Stimulated activated CD8-positive, alpha-beta memory T cell treated with anti-CD3 and anti-CD28 coated beads, Interleukin-7, amount 100 ng/mL, for 48 hours (primary cell): ENCODE data around the gene TMED10.
"Not testable (repeated sequence)": the region's sequence is repeated elsewhere in the genome, so short reads cannot be mapped to it uniquely, and the experiment has no call there.

Experiments
- DNase-seq, 2 donors: peaks; one replicate each; pipeline ENCODE4 v3.0.0-alpha.2; 2020; ENCODE audit warnings: low read depth in 1 of 2; ENCODE audit errors: extremely low read depth in 1 of 2

The TMED10 gene

DNA sequence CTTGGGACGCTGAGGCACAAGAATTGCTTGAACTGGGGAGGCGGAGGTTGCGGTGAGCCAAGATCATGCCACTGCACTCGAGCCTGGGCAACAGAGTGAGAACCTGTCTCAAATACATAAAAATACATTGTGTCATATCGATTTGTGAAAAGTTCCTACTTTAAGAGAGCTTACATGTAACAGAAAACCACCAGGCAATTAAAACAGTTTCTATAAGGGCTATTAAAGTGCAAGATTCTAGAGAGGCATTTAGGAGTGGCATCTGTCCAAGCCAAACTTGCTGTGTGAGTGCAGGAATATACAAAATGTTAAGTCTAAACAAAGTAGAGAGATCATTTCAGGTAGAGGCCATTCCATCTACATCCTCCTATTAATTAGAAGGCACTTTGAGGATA lies 47.8 kb downstream of the TMED10 start:
- no peak for DNase-seq

DNA sequence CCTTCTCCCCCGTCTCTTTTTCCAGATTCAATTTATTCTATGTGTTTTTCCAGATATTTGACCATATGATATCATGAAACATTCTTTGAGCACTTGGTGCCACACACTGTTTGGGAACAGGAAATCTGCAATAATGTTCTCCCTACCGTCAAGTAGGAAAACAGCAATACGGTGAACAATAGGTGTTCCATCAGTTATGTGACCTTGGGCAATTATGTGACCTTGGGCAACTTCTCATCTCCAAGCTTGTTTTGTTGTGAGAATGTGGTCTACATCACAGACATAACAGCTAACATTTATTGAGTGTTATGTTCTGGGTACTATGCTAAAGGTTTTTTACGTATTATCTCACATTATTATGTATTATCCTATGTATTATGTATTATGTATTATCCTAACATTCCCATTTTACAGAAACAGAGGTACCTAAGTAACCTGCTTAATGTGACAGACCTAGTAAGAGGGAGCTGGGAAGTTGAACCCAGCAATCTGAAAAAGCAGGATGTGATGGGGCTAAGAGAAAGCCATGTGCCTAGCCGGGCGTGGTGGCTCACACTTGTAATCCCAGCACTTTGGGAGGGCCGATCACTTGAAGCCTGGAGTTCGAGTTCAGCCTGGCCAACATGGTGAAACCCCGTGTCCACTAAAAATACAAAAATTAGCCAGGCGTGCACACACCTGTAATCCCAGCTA lies 48.4 kb downstream of the TMED10 start:
- DNase-seq: no peak

DNA sequence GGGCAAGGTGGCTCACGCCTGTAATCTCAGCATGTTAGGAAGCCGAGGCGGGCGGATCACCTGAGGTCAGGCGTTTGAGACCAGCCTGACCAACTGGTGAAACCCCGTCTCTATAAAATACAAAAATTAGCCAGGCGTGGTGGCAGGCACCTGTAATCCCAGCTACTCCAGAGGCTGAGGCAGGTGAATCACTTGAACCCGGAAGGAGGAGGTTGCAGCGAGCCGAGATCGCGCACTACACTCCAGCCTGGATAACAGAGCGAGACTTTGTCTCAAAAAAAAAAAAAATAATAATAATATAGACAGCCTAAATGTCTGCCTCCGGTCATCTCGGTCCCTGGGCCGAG lies 49.0 kb downstream of the TMED10 start:
- not testable (repeated sequence) for DNase-seq

DNA sequence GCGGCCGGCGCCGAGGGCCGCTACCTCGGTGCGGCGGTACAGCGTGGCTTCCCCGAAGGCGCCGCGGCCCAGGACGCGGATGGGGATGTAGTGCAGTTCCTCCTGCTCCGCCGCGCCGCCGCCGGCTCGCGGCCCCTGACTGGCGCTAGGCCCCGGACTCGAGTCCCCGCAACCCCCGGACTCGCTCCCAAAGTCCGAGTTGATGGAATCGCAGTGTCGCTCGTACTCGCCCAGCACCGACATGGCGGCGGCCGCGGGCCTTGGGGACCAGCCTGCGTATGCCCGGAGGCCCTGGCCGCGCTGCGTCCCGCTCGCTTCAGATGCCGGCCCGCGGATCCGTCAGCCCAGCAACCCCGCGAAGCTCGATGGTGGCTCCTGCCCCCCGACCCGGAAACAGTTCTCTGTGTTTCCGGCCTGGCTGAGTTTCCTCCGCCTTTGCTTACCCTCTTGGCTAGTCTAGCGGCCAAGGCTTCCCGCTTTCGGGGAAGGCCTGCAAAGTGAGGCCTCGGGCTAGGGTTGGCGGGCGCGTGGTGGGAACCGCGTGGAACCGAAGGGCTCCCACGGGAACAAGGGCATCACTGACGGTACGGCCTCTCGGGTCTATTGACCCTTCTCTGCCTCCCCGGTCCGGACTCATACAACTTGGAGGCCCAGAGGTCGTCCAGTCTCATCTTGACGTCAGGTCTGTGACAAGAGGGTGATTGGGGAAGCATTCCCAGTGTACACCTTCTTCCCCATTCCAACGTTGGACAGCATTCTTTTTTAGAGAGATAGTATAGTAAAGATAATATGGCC lies 49.5 kb downstream of the TMED10 start, which contains the start of gene NEK9:
Gene NEK9 (minus strand): TSS at position 370 of the 795 bp plus-strand sequence. CDS start 127 bp downstream, at position 243.
- peak; percentile 71 to 84 for DNase-seq

DNA sequence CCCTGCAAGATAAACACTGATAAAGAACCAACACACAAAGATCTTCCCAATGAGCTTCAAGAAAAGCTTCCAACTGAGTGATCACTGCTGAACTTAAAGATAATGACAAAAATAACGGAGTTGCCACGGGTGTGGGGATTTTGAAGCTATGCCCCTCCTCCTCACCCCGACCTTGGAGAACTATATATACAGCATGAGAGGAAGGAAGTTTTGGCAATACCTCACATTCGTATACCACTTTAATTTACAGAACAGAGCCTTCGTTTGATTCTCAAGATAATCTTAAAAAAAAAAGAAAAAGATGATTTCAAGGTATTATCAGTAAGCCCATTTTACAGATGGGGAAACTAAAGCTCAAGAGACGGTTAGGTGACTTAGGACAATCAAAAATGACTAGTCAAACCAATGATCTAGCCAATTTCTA lies 50.3 kb downstream of the TMED10 start:
- no peak for DNase-seq

DNA sequence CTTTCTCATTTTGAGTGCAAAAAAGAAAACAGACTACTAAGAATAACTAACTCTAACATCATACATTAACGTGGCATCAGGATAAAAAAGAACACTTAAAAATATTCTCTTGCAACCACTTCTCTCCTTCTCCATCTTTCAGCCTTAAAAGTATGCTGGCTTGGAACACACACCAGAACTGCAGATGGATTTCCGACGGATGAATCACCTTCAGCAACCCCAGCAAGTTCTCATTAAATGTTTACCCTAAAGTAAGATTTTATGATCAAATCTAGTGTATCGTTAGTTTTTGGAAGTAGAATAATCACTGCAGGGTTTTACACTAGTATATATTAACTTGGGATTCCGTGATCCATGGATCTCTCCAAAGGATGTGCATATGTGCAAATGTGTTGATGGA lies 50.8 kb downstream of the TMED10 start:
- no peak for DNase-seq

DNA sequence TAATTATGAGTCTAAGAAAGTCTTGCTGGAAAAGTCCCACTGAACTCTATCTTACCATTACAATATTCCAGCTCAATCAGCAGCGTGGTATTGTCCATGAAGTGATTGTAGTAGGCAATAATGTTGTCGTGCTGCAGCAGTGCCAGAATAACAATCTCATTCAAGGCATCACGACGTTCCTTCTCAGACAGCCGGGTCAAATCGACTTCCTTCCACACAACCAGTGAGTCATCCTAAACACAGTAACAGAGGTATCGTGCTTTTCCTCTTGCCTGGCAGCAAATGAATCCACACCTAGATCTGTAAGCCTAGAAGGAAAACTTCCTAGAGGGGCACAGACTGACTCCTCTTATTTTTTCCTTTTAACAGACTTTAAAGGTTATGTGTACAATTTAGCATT lies 52.4 kb downstream of the TMED10 start:
- DNase-seq: peak in 1 of 2 donors; percentile 17

DNA sequence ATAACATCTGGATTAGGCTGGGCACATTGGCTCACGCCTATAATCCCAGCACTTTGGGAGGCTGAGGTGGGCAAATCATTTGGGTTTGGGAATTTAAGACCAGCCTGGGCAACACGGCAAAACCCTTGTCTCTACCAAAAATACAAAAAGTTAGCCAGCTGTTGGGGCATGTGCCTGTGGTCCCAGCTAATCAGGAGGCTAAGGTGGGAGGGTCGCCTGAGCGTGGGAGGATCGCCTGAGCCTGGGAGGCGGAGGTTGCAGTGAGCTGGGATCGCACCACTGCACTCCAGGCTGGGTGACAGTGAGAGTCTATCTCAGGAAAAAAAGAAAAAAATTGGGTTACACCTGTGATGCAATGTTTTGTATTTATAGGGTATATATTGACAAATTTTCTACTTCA lies 54.9 kb downstream of the TMED10 start:
- DNase-seq: no peak

DNA sequence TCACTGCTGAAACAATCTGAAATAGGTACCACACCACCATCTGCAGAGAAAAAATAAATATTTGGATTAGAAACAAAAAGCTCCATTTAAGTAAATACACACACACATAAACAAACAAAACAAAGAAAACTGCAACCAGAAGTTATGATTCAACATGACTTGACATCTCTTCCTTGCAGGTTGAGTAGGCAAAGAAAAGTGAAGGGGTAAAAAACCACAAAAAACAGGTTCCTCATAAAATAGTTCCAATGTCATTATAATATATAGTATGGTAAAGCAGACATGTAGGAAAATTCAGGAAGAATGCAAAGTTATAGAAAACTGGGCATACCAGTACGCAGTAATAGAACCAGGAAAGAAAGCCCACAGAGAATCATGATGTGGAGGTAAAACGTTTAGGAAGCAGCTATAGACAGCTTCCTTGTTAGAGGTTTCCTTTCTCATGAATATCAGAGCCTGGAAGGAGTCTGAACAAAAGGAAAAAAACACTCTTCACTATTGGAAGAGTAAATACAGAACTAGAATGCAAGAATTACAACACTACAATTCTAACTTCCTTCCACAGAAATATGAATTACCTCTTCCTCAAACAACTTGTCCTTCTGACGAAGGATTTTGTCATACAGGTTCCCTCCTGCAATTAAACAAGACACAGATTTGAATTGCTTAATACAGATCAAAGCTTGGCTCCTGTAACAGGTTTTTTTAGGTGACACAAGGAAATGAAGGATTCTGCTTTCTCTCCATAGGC lies 55.7 kb downstream of the TMED10 start:
- DNase-seq: no peak

DNA sequence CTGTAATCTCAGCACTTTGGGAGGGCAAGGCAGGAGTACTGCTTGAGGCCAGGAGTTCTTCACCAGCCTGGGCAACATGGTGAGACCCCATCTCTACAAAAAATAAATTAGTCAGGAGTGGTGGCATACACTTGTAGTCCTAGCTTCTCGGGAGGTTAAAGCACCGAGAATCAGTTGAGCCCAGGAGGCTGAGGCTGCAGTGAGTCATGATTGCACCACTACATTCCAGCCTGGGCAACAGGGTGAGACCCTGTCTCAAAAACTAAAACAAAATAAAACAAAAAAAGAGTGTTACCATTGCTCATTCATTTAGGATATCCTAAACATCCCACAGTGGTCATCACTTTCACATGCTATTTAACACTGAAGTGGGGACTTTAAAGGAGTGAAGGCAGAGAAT lies 57.4 kb downstream of the TMED10 start:
- DNase-seq: no peak

DNA sequence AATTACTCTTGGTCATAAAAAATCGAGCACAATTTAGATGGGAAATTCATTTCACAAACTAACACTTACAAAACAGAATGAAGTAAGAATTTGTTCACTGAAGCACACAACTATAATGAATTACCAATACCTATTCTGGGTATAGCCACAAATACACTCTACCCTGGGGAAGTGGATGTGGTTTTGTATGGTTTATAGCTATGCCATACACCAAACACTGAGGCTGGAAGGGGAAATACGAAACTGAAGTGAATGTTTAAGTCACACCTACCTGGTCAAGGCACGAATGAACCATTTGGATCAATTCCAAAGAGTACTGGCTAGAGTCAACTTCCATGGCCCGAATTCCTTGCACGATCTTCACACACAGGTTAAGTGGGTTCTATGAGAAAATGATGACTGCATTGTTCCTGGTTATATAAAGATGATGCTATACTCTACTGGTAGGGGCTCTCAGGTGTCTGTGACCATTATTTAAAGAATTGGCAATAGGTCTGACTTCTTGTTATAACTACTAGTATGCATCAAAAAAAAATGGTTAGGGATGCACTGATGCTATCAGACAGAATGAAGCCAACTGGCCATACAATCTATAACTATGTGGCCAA lies 62.4 kb downstream of the TMED10 start:
- no peak for DNase-seq

DNA sequence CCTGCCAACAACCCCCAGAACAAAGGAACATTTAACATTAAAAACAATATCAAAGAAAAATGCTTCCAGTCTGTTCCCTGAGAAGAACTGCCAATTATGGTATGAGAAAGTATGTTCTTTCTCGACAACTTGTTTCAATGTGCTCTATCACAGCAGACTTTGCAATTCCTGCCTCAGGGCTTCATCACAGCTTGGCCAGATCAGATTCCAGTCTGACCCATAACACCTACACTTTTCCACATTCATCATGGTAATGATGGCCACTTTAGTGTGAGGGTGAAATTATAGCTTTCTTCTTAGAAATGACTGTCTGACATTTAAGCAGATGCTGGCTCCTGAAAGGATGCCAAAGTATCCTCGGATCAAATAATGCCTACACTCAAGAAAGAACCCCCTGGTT lies 66.5 kb downstream of the TMED10 start:
- no peak for DNase-seq

DNA sequence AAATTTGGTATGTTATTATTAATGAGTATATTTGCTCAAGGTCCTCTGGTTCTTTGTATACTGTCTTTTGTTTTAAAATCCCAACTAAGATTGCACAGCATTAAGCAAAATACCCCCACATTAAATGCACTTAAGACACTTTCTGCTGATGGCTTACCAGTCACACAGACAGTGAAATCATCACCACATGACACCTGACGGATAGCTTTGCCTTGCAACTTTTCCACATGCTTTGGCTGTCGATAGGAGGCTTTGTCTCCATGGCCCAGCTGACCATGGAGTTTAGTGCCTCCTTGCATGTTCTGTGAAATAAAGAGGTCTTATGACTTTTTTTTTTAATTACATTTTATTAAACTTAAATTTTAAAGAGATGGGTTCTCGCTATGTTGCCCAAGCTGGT lies 69.2 kb downstream of the TMED10 start:
- no peak for DNase-seq

DNA sequence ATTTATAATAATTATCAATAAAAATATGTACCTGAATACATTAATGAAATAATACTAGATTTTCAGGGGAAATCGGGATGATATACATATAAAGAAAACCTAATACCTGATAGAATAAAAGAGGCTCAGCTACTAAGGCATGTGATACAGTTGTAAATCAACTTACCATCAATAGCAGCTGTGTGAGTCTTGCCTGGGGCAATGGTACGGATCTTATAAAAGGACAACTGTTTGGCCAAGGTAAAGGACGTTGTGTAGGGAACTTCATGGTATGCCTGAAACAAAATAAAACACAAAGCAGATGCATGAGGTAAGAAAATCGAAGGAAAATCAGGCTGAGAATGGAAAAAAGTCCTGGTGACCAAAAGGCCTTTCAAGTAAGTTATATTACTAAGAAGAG lies 74.9 kb downstream of the TMED10 start:
- no peak for DNase-seq

DNA sequence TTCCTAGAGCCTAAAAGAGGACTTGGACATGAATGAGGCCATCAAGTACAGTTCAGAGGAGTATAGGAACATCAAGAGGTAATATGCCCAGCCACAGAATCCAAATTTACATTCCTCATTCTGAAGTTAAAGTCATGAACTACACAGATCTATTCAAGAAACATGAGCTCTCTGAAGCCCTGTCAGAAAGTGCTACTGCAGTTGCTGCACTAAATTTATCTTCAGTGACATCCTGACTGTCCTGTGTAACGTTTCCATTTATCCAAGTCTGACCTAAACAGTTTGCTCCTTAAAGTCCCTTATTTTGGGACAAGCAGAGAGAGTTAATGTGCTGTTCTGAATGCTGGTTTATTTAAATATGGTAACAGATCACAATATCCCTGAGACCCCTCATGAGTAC lies 77.7 kb downstream of the TMED10 start:
- DNase-seq: no peak

DNA sequence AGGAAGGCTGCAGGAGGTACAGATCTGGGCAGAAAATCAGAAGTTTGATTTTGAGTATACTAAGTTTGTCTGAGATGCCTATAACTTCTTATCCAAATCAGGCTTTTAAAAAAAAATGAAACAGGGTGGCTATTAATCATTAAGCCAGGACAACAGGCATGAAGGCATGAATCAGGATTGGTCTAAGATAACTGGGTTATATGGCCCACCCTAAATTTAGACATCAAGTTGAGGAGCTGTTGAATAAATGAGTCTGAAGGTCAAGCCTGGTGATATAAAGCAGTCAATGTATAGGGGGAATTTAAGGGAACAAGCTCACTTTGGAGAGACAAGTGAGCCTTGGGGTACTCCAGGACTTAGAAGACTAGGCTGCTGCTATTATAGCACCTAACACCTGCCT lies 78.2 kb downstream of the TMED10 start:
- no peak for DNase-seq

DNA sequence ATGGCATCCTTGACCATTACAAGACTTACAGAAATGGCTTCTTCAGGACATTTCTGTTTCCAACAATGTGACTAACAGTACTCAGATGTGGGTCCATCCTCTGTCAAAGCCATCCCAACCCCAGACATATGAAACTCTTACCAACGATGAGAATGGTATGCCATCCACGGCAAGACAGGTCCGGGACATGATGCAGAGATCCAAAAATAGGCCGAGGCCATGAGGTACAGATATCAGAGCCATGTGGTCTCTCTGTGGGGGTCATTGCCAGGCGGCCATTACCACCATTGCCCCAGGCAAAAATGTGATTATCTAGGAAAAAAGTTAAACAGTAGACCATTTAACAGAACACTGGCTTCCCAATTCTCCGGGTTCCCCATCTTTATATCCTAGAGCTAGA lies 79.5 kb downstream of the TMED10 start:
- no peak for DNase-seq

DNA sequence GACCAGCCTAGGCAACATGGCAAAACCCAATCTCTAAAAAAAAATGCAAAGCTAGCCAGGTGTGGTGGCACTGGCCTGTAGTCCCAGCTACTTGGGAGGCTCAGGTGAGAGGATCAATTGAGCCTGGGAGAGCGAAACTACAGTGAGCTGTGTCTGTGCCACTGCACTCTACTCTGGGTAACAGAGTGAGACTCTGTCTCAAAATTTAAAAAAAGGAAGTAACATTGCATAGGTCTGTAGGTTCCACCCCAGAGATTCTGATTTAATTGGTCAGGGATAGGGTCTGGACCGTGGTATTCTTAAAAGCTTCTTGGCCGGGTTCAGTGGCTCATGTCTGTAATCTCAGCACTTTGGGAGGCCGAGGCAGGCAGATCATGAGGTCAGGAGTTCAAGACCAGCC lies 80.7 kb downstream of the TMED10 start:
- DNase-seq: no peak

DNA sequence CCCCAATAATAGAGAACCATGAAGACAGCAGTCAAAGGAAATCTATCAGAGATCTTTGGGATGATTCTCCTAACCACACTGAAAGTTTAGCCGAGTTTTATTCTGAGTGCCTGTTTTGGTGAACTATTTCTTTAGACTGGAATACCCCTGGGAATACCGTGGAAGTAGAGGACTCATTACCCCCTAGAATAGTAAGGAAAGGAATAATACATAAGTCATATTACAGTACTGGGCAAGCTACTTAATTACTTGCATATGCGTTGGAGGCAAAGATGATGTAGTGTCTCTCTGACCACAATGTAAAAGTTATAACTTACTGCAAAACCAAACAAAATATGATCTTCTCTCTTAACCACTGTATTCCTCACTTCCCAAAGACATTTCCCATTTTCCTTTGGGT lies 81.5 kb downstream of the TMED10 start:
- DNase-seq: no peak

DNA sequence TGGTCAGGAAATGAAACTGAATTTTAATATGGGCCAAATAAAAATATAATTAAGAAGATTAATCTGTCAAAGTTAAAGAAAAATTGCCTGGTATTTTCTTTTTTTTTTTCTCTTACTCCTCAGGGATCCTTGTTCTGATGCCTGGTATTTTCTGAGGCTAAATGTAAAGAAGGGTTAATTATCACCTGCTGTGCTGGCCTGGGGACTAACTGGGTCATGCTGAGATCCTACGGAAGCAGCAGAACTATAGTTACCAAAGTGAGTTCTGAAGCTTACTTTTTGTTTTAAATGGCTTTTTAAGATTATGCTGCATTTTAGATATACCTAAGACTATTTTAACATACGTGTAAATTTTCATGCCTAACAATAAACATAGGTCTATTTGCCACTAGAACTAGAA lies 83.7 kb downstream of the TMED10 start:
- no peak for DNase-seq

DNA sequence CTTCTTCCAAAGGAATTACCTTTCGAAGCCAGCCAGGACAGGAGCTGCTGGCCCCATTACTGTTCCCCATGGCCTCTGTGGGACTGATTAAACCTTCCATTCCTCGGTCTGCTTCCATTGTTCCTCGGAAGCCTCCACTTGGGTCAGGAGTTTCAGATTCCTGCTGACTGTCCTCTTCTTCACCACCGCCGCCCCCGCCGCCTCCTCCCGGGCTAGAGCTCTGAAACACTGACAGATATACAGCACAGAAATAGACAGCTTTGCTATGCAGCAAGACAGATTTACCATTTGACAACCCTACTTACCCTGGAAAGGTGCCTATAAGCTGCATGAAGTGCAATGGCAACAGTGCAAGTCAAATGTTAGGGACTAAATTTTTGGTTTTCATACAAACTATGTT lies 85.2 kb downstream of the TMED10 start:
- no peak for DNase-seq
